OCI-LY7 (cell line): ENCODE data around the gene MCHR2. TPM values are rescaled to one million over a fixed set of nuclear protein-coding genes. Genes with fewer than 3 reads are reported as not detected.

ENCODE experiments used
- BruUV-seq: library from RNA; stranded (reverse); fragments of 400-500 nt; replicated peaks from 2 replicates; lab custom pipeline; 2021; lab: Mats Ljungman, UMichigan
- CTCF ChIA-PET: fragments of 300-600 bp; sonication (Branson Sonifier 250); formaldehyde crosslinking; loops from one replicate; lab custom pipeline; 2022; ENCODE audit warnings: antibody characterized with exemption; ENCODE audit not compliant: unreplicated experiment; lab: Charles Lee
- POLR2A ChIA-PET: fragments of 300-600 bp; sonication (Branson Sonifier 250); formaldehyde crosslinking; loops from one replicate; lab custom pipeline; 2022; ENCODE audit warnings: antibody characterized with exemption; lab: Charles Lee
- DNase-seq: peaks from one replicate; pipeline ENCODE4 v3.0.0-alpha.2; 2015; ENCODE audit warnings: low spot score
- H2AFZ ChIP-seq: fragments of 200-600 bp; sonication (generic), shearing (Covaris generic); 2 replicates; pipeline ENCODE4 v1.6.1; 2014; ENCODE audit warnings: mild to moderate bottlenecking, antibody characterized with exemption, low read length, moderate library complexity
- H3K27ac ChIP-seq: fragments of 200-600 bp; sonication (generic); 2 replicates; pipeline ENCODE4 v1.5.1; 2014; ENCODE audit warnings: mixed run types, low read depth, mild to moderate bottlenecking, moderate library complexity, low read length, inconsistent platforms; ENCODE audit not compliant: poor library complexity, severe bottlenecking
- H3K36me3 ChIP-seq: fragments of 200-600 bp; sonication (generic); 2 replicates; pipeline ENCODE4 v1.6.1; 2014; ENCODE audit warnings: mild to moderate bottlenecking, antibody characterized with exemption, low read length, moderate library complexity, mixed read lengths; ENCODE audit not compliant: insufficient read depth
- H3K4me1 ChIP-seq: fragments of 200-600 bp; sonication (generic); 2 replicates; pipeline ENCODE4 v1.5.1; 2014; ENCODE audit warnings: mild to moderate bottlenecking, low read length; ENCODE audit not compliant: insufficient read depth, poor library complexity, severe bottlenecking
- H3K4me2 ChIP-seq: fragments of 200-600 bp; sonication (generic); 2 replicates; pipeline ENCODE4 v1.6.1; 2014; ENCODE audit warnings: mild to moderate bottlenecking, low read length
- H3K4me3 ChIP-seq: fragments of 200-600 bp; sonication (generic); 2 replicates; pipeline ENCODE4 v1.5.1; 2014; ENCODE audit warnings: mild to moderate bottlenecking, low read depth, low read length; ENCODE audit not compliant: poor library complexity, severe bottlenecking
- H3K79me2 ChIP-seq: fragments of 200-600 bp; sonication (generic); 2 replicates; pipeline ENCODE4 v1.6.1; 2016; ENCODE audit warnings: low read depth, mild to moderate bottlenecking, low read length, moderate library complexity, mixed read lengths; ENCODE audit not compliant: insufficient read depth
- H3K9me2 ChIP-seq: fragments of 200-600 bp; sonication (generic); 2 replicates; pipeline ENCODE4 v1.6.1; 2016; ENCODE audit warnings: mild to moderate bottlenecking, low read length, mixed read lengths; ENCODE audit not compliant: insufficient read depth
- H3K9me3 ChIP-seq: fragments of 200-600 bp; sonication (generic); 2 replicates; pipeline ENCODE4 v1.6.1; 2014; ENCODE audit warnings: mild to moderate bottlenecking, mixed run types, low read length, mixed read lengths
- H4K20me1 ChIP-seq: fragments of 200-600 bp; sonication (generic); 2 replicates; pipeline ENCODE4 v1.6.1; 2014; ENCODE audit warnings: mild to moderate bottlenecking, antibody characterized with exemption, low read length, moderate library complexity, mixed read lengths; ENCODE audit not compliant: insufficient read depth
- CTCF ChIP-seq: fragments of 200-600 bp; sonication (generic); conservative IDR thresholded peaks from 2 replicates; pipeline ENCODE4 v1.5.1; 2014; ENCODE audit warnings: mild to moderate bottlenecking, antibody characterized with exemption, low read length, moderate library complexity, mixed read lengths
- EZH2phosphoT487 ChIP-seq: fragments of 200-600 bp; sonication (generic); IDR thresholded peaks from 2 replicates; pipeline ENCODE4 v1.6.1; 2018; ENCODE audit warnings: low read depth, borderline replicate concordance, mild to moderate bottlenecking, mixed run types, antibody characterized with exemption, low read length, moderate library complexity, mixed read lengths
- intact Hi-C: fragments of 100-400 bp; cut with micrococcal nuclease; formaldehyde crosslinking; loops from one replicate; pipeline ENCODE4 v1.10.0; 2022; ENCODE audit not compliant: unreplicated experiment
- total RNA-seq, 2 experiments: library from RNA; depleted of rRNA in 1 of 2; stranded (reverse); fragments of >200 nt in 1 of 2; shearing (Covaris generic) in 1 of 2; gene quantifications; 2 replicates each; pipeline ENCODE4 v1.2.3, GENCODE V29; 2014 to 2022

The MCHR2 gene
- total RNA-seq, 2 experiments from 2014 or later = not detected

GRCh38 chr6:99940582-99940981 lies 53.4 kb downstream of the MCHR2 start:
- no peak overlapping the region for H3K27ac ChIP-seq
- H2AFZ ChIP-seq = no peak overlapping the region
- no peak overlapping the region for H3K4me2 ChIP-seq
- CTCF ChIA-PET = no interaction called here
- intact Hi-C loops = no loop called here
- no peaks in the 10 kb centered on the region for H3K9me3 ChIP-seq
- H3K9me2 ChIP-seq = no peaks in the 10 kb centered on the region
- H3K4me1 ChIP-seq = no peaks in the 10 kb centered on the region
- POLR2A ChIA-PET = no interaction called here
- no peaks in the 10 kb centered on the region for H3K79me2 ChIP-seq
- no TSS peak for BruUV-seq
- no peak for DNase-seq
- no peak overlapping the region for H3K4me3 ChIP-seq
- H4K20me1 ChIP-seq = no peaks in the 10 kb centered on the region
- TF ChIP-seq EZH2phosphoT487 (no peak), CTCF (no peak)
- no peaks in the 10 kb centered on the region for H3K36me3 ChIP-seq

GRCh38 chr6:99933129-99933528 lies 60.9 kb downstream of the MCHR2 start:
- Histone ChIP-seq H2AFZ (no peak overlapping the region), H3K9me2 (no peaks in the 10 kb centered on the region), H4K20me1 (no peaks in the 10 kb centered on the region), H3K4me2 (no peak overlapping the region), H3K9me3 (no peaks in the 10 kb centered on the region), H3K4me1 (no peaks in the 10 kb centered on the region), H3K27ac (no peak overlapping the region), H3K79me2 (no peaks in the 10 kb centered on the region), H3K4me3 (no peak overlapping the region), H3K36me3 (no peaks in the 10 kb centered on the region)
- intact Hi-C loops = no loop called here
- BruUV-seq = no TSS peak
- CTCF ChIA-PET = no interaction called here
- no peak for DNase-seq
- TF ChIP-seq CTCF (no peak), EZH2phosphoT487 (no peak)
- POLR2A ChIA-PET = no interaction called here

- ChIA-PET CTCF (no interaction called here), POLR2A (interaction anchor here (0.7 kb wide), 1 partner anchor 24 kb away, joined by 3 read pairs; no protein-coding TSS in a partner anchor)
- Histone ChIP-seq H4K20me1 (no peaks in the 10 kb centered on the region), H3K4me2 (no peak overlapping the region), H3K9me3 (no peaks in the 10 kb centered on the region), H3K27ac (no peak overlapping the region), H3K4me1 (no peaks in the 10 kb centered on the region), H2AFZ (no peak overlapping the region), H3K79me2 (no peaks in the 10 kb centered on the region), H3K9me2 (no peaks in the 10 kb centered on the region), H3K4me3 (no peak overlapping the region), H3K36me3 (no peaks in the 10 kb centered on the region)
- DNase-seq = no peak
- TF ChIP-seq CTCF (no peak), EZH2phosphoT487 (no peak)
- intact Hi-C loops = no loop called here
- BruUV-seq = no TSS peak
Observed at GRCh38 chr6:99912657-99913056, 81.4 kb downstream of the MCHR2 start.
